B cell (primary cell): Measurements from ENCODE around the gene CCL17. TPM values are rescaled to one million over a fixed set of nuclear protein-coding genes. Genes with fewer than 3 reads are reported as not detected.

Experiments
- ATAC-seq: fragments of 200-7000 bp; cut with Tn5 transposase; one replicate; pipeline ENCODE4 v1.10.0; 2021; ENCODE audit warnings: low read depth, mild to moderate bottlenecking, moderate number of reproducible peaks, moderate library complexity
- CTCF ChIA-PET: fragments of 350-600 bp; sonication (Branson Sonifier 250); formaldehyde crosslinking; loops from one replicate; lab custom pipeline; 2021; ENCODE audit warnings: antibody characterized with exemption, inconsistent platforms; lab: Charles Lee
- POLR2A ChIA-PET: fragments of 350-600 bp; sonication (Branson Sonifier 250); formaldehyde crosslinking; loops from one replicate; lab custom pipeline; 2021; ENCODE audit warnings: antibody characterized with exemption; lab: Charles Lee
- DNase-seq: peaks from one replicate; pipeline ENCODE4 v3.0.0; 2013
- H2AFZ ChIP-seq: 2 replicates; pipeline ENCODE4 v1.6.1; 2012; ENCODE audit warnings: mild to moderate bottlenecking, low read depth, low read length; ENCODE audit not compliant: insufficient read depth, poor library complexity, severe bottlenecking
- H3K27ac ChIP-seq, 2 donors: 1 replicate in 1 of 2; 2 replicates in 1 of 2; pipeline ENCODE4 v1.5.1; 2012 to 2013; ENCODE audit warnings: low read length in 2 of 2, mild to moderate bottlenecking in 2 of 2, moderate library complexity in 1 of 2
- H3K27me3 ChIP-seq, 4 experiments: fragments of 200-600 bp in 1 of 4; sonication (generic) in 1 of 4; replicated peaks in 1 of 4; 1 replicate in 2 of 4; 2 replicates in 2 of 4; pipeline versions ENCODE4 v1.6.1 to v1.7.0; 2013 to 2016; ENCODE audit warnings: low read length in 3 of 4, mild to moderate bottlenecking in 2 of 4, mixed read lengths in 1 of 4, moderate library complexity in 1 of 4; ENCODE audit not compliant: insufficient read depth in 4 of 4, control insufficient read depth in 3 of 4; ENCODE audit errors: control extremely low read depth in 1 of 4
- H3K36me3 ChIP-seq, 2 experiments: replicated peaks in 1 of 2; 1 replicate in 1 of 2; 2 replicates in 1 of 2; pipeline versions ENCODE4 v1.6.1 to v1.7.1; 2013; ENCODE audit warnings: low read length in 1 of 2; ENCODE audit not compliant: insufficient read depth in 2 of 2, control insufficient read depth in 1 of 2; ENCODE audit errors: control extremely low read depth in 1 of 2, extremely low read depth in 1 of 2
- H3K4me1 ChIP-seq, 2 donors: fragments of 200-600 bp in 1 of 2; sonication (generic) in 1 of 2; 1 replicate in 1 of 2; 2 replicates in 1 of 2; pipeline versions ENCODE4 v1.5.1 to v1.6.1; 2013 to 2017; ENCODE audit warnings: low read length in 2 of 2; ENCODE audit not compliant: control insufficient read depth in 2 of 2, insufficient read depth in 2 of 2
- H3K4me2 ChIP-seq: replicated peaks from 2 replicates; pipeline ENCODE3; 2012; ENCODE audit warnings: mild to moderate bottlenecking, low read depth, low read length; ENCODE audit not compliant: poor library complexity, severe bottlenecking
- H3K4me3 ChIP-seq, 5 experiments: fragments of 200-600 bp in 1 of 5; sonication (generic) in 1 of 5; 1 replicate in 3 of 5; 2 replicates in 2 of 5; pipeline versions ENCODE4 v1.5.1 to v1.7.0; 2011 to 2016; ENCODE audit warnings: low read length in 4 of 5, mild to moderate bottlenecking in 4 of 5, low read depth in 2 of 5, control low read depth in 1 of 5, moderate library complexity in 1 of 5; ENCODE audit not compliant: insufficient read depth in 1 of 5; ENCODE audit errors: control extremely low read depth in 1 of 5, extremely low read depth in 1 of 5
- H3K79me2 ChIP-seq: fragments of 200-600 bp; sonication (generic); one replicate; pipeline ENCODE4 v1.6.0; 2016; ENCODE audit warnings: low read length; ENCODE audit not compliant: control insufficient read depth, insufficient read depth
- H3K9ac ChIP-seq: fragments of 200-600 bp; sonication (generic); 2 replicates; pipeline ENCODE4 v1.6.1; 2017; ENCODE audit warnings: mild to moderate bottlenecking, low read length, moderate library complexity
- H3K9me3 ChIP-seq, 3 donors: one replicate each; pipeline versions ENCODE4 v1.6.1 to v1.7.1; 2013; ENCODE audit warnings: low read length in 2 of 3; ENCODE audit not compliant: control insufficient read depth in 2 of 3, insufficient read depth in 1 of 3; ENCODE audit errors: control extremely low read depth in 1 of 3
- H4K20me1 ChIP-seq: 2 replicates; pipeline ENCODE4 v1.6.0; 2012; ENCODE audit warnings: mild to moderate bottlenecking, low read length; ENCODE audit not compliant: insufficient read depth, control insufficient read depth, poor library complexity, severe bottlenecking
- H3K27ac Mint-ChIP-seq: one replicate; pipeline ENCODE4 v1.8.0; 2021; ENCODE audit warnings: mixed read lengths
- H3K27me3 Mint-ChIP-seq: one replicate; pipeline ENCODE4 v1.8.0; 2021; ENCODE audit warnings: mixed read lengths
- H3K4me1 Mint-ChIP-seq: one replicate; pipeline ENCODE4 v1.8.0; 2021; ENCODE audit warnings: mixed read lengths
- H3K4me3 Mint-ChIP-seq: one replicate; pipeline ENCODE4 v1.8.0; 2021; ENCODE audit warnings: mixed read lengths
- H3K9me3 Mint-ChIP-seq: one replicate; pipeline ENCODE4 v1.8.0; 2022; ENCODE audit warnings: mixed read lengths; ENCODE audit not compliant: insufficient read depth
- CTCF ChIP-seq: fragments of 200-600 bp; IDR thresholded peaks from one replicate; pipeline ENCODE4 v1.8.0; 2022; ENCODE audit warnings: antibody characterized with exemption, mild to moderate bottlenecking
- EZH2 ChIP-seq: IDR thresholded peaks from 2 replicates; pipeline ENCODE4 v1.6.1; 2012; ENCODE audit warnings: borderline replicate concordance, low read depth, mild to moderate bottlenecking, moderate library complexity, low read length; ENCODE audit not compliant: insufficient read depth, poor library complexity, severe bottlenecking
- WGBS: methylation state at CpG from one replicate; pipeline ENCODE4 v1.1.5; 2013; ENCODE audit warnings: missing lambda C conversion rate; ENCODE audit not compliant: insufficient coverage; 5-methylcytosine and 5-hydroxymethylcytosine counted together
- intact Hi-C: fragments of 100-400 bp; cut with micrococcal nuclease; formaldehyde crosslinking; loops from one replicate; pipeline ENCODE4 v1.10.0; 2022
- polyA minus RNA-seq: library from RNA; depleted of rRNA, polyadenylated mRNA; stranded (reverse); fragments of >200 nt; gene quantifications from 2 replicates; pipeline ENCODE4 v1.2.3, GENCODE V29; 2012
- polyA plus RNA-seq: library from polyadenylated mRNA; depleted of rRNA; stranded (reverse); fragments of >200 nt; gene quantifications from 2 replicates; pipeline ENCODE4 v1.2.3, GENCODE V29; 2012
- total RNA-seq, 2 donors: library from RNA; stranded (reverse); fragments of 120-200 nt in 1 of 2; gene quantifications; 1 replicate in 1 of 2; 2 replicates in 1 of 2; pipeline versions ENCODE4 v1.2.3 to v1.2.4, GENCODE V29; 2013 to 2022

Gene CCL17
- total RNA-seq (not detected in 2 replicates), polyA plus RNA-seq (not detected in 2 replicates), polyA minus RNA-seq (not detected in 2 replicates)
- total RNA-seq (2013) = not detected

- WGBS = 90% methylated on average over 16 of the region's 17 CpGs
- Mint-ChIP-seq H3K9me3 (no peaks in the 10 kb centered on the region), H3K4me3 (no peak within 1 kb of the TSS), H3K4me1 (peaks cover 31% of the 10 kb centered on the region), H3K27me3 (no peaks in the 10 kb centered on the region), H3K27ac (no peak within 1 kb of the TSS)
- Histone ChIP-seq H3K4me2 (no peak within 1 kb of the TSS), H3K4me1 (peaks cover 23 to 24% of the 10 kb centered on the region in 2 donors), H3K9ac (no peak within 1 kb of the TSS), H3K27ac (no peak within 1 kb of the TSS), H3K27me3 (no peaks in the 10 kb centered on the region), H3K79me2 (no peaks in the 10 kb centered on the region), H3K9me3 (no peaks in the 10 kb centered on the region), H3K4me3 (no peak within 1 kb of the TSS), H3K36me3 (no peaks in the 10 kb centered on the region), H2AFZ (no peak within 1 kb of the TSS), H4K20me1 (no peaks in the 10 kb centered on the region)
- ChIA-PET CTCF (interaction anchor here (1.1 to 3.4 kb wide), 2 partner anchors 12 to 15 kb away, joined by 5 to 11 read pairs; no protein-coding TSS in a partner anchor), POLR2A (no interaction called here)
- DNase-seq (no peak), ATAC-seq (no peak)
- TF ChIP-seq EZH2 (no peak), CTCF (no peak)
- intact Hi-C loops = no loop called here
Measured at GRCh38 chr16:57403965-57404817, at the start of gene CCL17. Gene CCL17 (plus strand): TSS chr16:57404767. CDS start chr16:57413933, 9,166 bp downstream.
